ENCODE results near the gene DSP. TPM values are rescaled to one million over a fixed set of nuclear protein-coding genes. Genes with fewer than 3 reads are reported as not detected.

Gene DSP
- 2.5 TPM for total RNA-seq

GRCh38 chr6:7541175-7542064 is at the start of gene DSP:
Gene DSP, plus strand, starts transcription at chr6:7541671. Its CDS starts 245 bp downstream, at chr6:7541916.

GRCh38 chr6:7589949-7590917 is 48.8 kb downstream of the DSP start, which contains the start of gene SNRNP48:
Gene SNRNP48, plus strand, starts transcription at chr6:7590198. Its CDS starts 60 bp downstream, at chr6:7590258.

Other genes starting within 250 kb of the DSP start
- 56.0 TPM for gene SSR1, start 228.5 kb upstream of the DSP start, total RNA-seq
- gene CAGE1, start 151.9 kb upstream of the DSP start, total RNA-seq, result not detected
- 28.5 TPM for gene RIOK1, start 151.9 kb upstream of the DSP start, total RNA-seq
- gene SNRNP48, start 48.5 kb downstream of the DSP start, total RNA-seq, result 20.7 TPM
- 3.4 TPM for gene BMP6, start 184.4 kb downstream of the DSP start, total RNA-seq

All from parietal lobe (tissue), 1 donor.